Measurements from ENCODE around the gene JAK2. TPM values are rescaled to one million over a fixed set of nuclear protein-coding genes. Genes with fewer than 3 reads are reported as not detected.
"Not testable (repeated sequence)": the region's sequence is repeated elsewhere in the genome, so short reads cannot be mapped to it uniquely, and the experiment has no call there.

The JAK2 gene
- total RNA-seq, 2 experiments from 2014 or later = 53.4 to 55.4 TPM

GRCh38 chr9:5013374-5013773 lies 28.3 kb downstream of the JAK2 start:
- peaks cover 22% of the 10 kb centered on the region for H3K4me1 Mint-ChIP-seq
- H3K4me3 Mint-ChIP-seq = no peak overlapping the region
- no peaks in the 10 kb centered on the region for H3K27me3 Mint-ChIP-seq
- CTCF ChIA-PET = no interaction called here
- H3K9me3 Mint-ChIP-seq = peaks cover 17% of the 10 kb centered on the region
- H3K27ac Mint-ChIP-seq = no peak overlapping the region
- POLR2A ChIA-PET = no interaction called here
- peaks cover 77% of the 10 kb centered on the region for H3K36me3 Mint-ChIP-seq (ENCODE audit: low read depth)
- no peak for DNase-seq

GRCh38 chr9:5015934-5016333 lies 30.9 kb downstream of the JAK2 start:
- Mint-ChIP-seq H3K27ac (no peak overlapping the region), H3K4me1 (peaks cover 34% of the 10 kb centered on the region), H3K4me3 (no peak overlapping the region), H3K27me3 (no peaks in the 10 kb centered on the region), H3K9me3 (peaks cover 30% of the 10 kb centered on the region), H3K36me3 (ENCODE audit: low read depth) (peaks cover 82% of the 10 kb centered on the region)
- ChIA-PET CTCF (no interaction called here), POLR2A (no interaction called here)
- no peak for DNase-seq

GRCh38 chr9:5025416-5025815 lies 40.3 kb downstream of the JAK2 start:
- DNase-seq = no peak
- Mint-ChIP-seq H3K27ac (peak overlapping the region; percentile 4), H3K4me3 (no peak overlapping the region), H3K4me1 (peaks cover 41% of the 10 kb centered on the region), H3K27me3 (no peaks in the 10 kb centered on the region), H3K36me3 (ENCODE audit: low read depth) (peaks cover 81% of the 10 kb centered on the region), H3K9me3 (peaks cover 8% of the 10 kb centered on the region)
- ChIA-PET POLR2A (no interaction called here), CTCF (no interaction called here)

GRCh38 chr9:5031941-5032340 lies 46.9 kb downstream of the JAK2 start:
- DNase-seq, POLR2A ChIA-PET, H3K27ac Mint-ChIP-seq, H3K27me3 Mint-ChIP-seq, H3K4me3 Mint-ChIP-seq, CTCF ChIA-PET: not testable (repeated sequence)
- peaks cover 70% of the 10 kb centered on the region for H3K36me3 Mint-ChIP-seq (ENCODE audit: low read depth)
- H3K9me3 Mint-ChIP-seq = peaks cover 25% of the 10 kb centered on the region
- H3K4me1 Mint-ChIP-seq = peaks cover 23% of the 10 kb centered on the region

GRCh38 chr9:5040730-5041389 lies 55.8 kb downstream of the JAK2 start:
- peaks cover 65% of the 10 kb centered on the region for H3K36me3 Mint-ChIP-seq (ENCODE audit: low read depth)
- ChIA-PET CTCF (interaction anchor here (1.0 kb wide), 1 partner anchor 53 kb away, joined by 3 read pairs; no protein-coding TSS in a partner anchor), POLR2A (no interaction called here)
- H3K4me1 Mint-ChIP-seq = peaks cover 1% of the 10 kb centered on the region
- H3K9me3 Mint-ChIP-seq = peaks cover 17% of the 10 kb centered on the region
- H3K27ac Mint-ChIP-seq = no peak overlapping the region
- H3K4me3 Mint-ChIP-seq = no peak overlapping the region
- no peak for DNase-seq
- no peaks in the 10 kb centered on the region for H3K27me3 Mint-ChIP-seq

- peaks cover 72% of the 10 kb centered on the region for H3K36me3 Mint-ChIP-seq (ENCODE audit: low read depth)
- CTCF ChIA-PET = no interaction called here
- peaks cover 16% of the 10 kb centered on the region for H3K9me3 Mint-ChIP-seq
Observed at GRCh38 chr9:5041390-5042115, 56.5 kb downstream of the JAK2 start.

GRCh38 chr9:5042661-5043178 lies 57.6 kb downstream of the JAK2 start:
- Mint-ChIP-seq H3K27ac (no peak overlapping the region), H3K9me3 (peaks cover 16% of the 10 kb centered on the region), H3K4me3 (no peak overlapping the region), H3K27me3 (no peaks in the 10 kb centered on the region), H3K36me3 (ENCODE audit: low read depth) (peaks cover 75% of the 10 kb centered on the region), H3K4me1 (no peaks in the 10 kb centered on the region)
- DNase-seq = no peak
- ChIA-PET POLR2A (no interaction called here), CTCF (no interaction called here)

More at GRCh38 chr9:5041390-5042115, 56.5 kb downstream of the JAK2 start:
- DNase-seq = no peak
- POLR2A ChIA-PET = no interaction called here
- H3K27me3 Mint-ChIP-seq = no peaks in the 10 kb centered on the region
- H3K4me1 Mint-ChIP-seq = peaks cover 1% of the 10 kb centered on the region
- H3K27ac Mint-ChIP-seq = no peak overlapping the region
- H3K4me3 Mint-ChIP-seq = no peak overlapping the region

GRCh38 chr9:5043381-5043780 lies 58.3 kb downstream of the JAK2 start:
- DNase-seq = no peak
- CTCF ChIA-PET = no interaction called here
- no peaks in the 10 kb centered on the region for H3K27me3 Mint-ChIP-seq
- H3K27ac Mint-ChIP-seq = peak overlapping the region; percentile 46
- no peak overlapping the region for H3K4me3 Mint-ChIP-seq
- POLR2A ChIA-PET = no interaction called here
- no peaks in the 10 kb centered on the region for H3K4me1 Mint-ChIP-seq
- peaks cover 79% of the 10 kb centered on the region for H3K36me3 Mint-ChIP-seq (ENCODE audit: low read depth)
- H3K9me3 Mint-ChIP-seq = peaks cover 16% of the 10 kb centered on the region

GRCh38 chr9:5044160-5044559 lies 59.1 kb downstream of the JAK2 start:
- Mint-ChIP-seq H3K27me3 (no peaks in the 10 kb centered on the region), H3K27ac (no peak overlapping the region), H3K4me3 (no peak overlapping the region), H3K36me3 (ENCODE audit: low read depth) (peaks cover 75% of the 10 kb centered on the region), H3K4me1 (peaks cover 2% of the 10 kb centered on the region), H3K9me3 (peaks cover 11% of the 10 kb centered on the region)
- no peak for DNase-seq
- POLR2A ChIA-PET = no interaction called here
- CTCF ChIA-PET = no interaction called here

- Mint-ChIP-seq H3K27me3 (no peaks in the 10 kb centered on the region), H3K27ac (no peak overlapping the region), H3K4me3 (no peak overlapping the region), H3K9me3 (no peaks in the 10 kb centered on the region), H3K36me3 (ENCODE audit: low read depth) (peaks cover 55% of the 10 kb centered on the region), H3K4me1 (peaks cover 2% of the 10 kb centered on the region)
- ChIA-PET CTCF (no interaction called here), POLR2A (no interaction called here)
- DNase-seq = no peak
Observed at GRCh38 chr9:5052838-5053237, 67.8 kb downstream of the JAK2 start.

- Mint-ChIP-seq H3K36me3 (ENCODE audit: low read depth) (peaks cover 50% of the 10 kb centered on the region), H3K4me3 (no peak overlapping the region), H3K27ac (no peak overlapping the region), H3K9me3 (peaks cover 4% of the 10 kb centered on the region), H3K4me1 (peaks cover 14% of the 10 kb centered on the region), H3K27me3 (no peaks in the 10 kb centered on the region)
- ChIA-PET CTCF (no interaction called here), POLR2A (no interaction called here)
- no peak for DNase-seq
Observed at GRCh38 chr9:5062631-5063030, 77.6 kb downstream of the JAK2 start.

GRCh38 chr9:5072871-5073270 lies 87.8 kb downstream of the JAK2 start:
- DNase-seq = no peak
- Mint-ChIP-seq H3K36me3 (ENCODE audit: low read depth) (peaks cover 58% of the 10 kb centered on the region), H3K4me3 (no peak overlapping the region), H3K27ac (no peak overlapping the region), H3K9me3 (no peaks in the 10 kb centered on the region), H3K27me3 (no peaks in the 10 kb centered on the region), H3K4me1 (peaks cover 10% of the 10 kb centered on the region)
- ChIA-PET CTCF (no interaction called here), POLR2A (no interaction called here)

- H3K27ac Mint-ChIP-seq = no peak overlapping the region
- peaks cover 57% of the 10 kb centered on the region for H3K36me3 Mint-ChIP-seq (ENCODE audit: low read depth)
- no peaks in the 10 kb centered on the region for H3K9me3 Mint-ChIP-seq
- ChIA-PET POLR2A (no interaction called here), CTCF (no interaction called here)
- peaks cover 10% of the 10 kb centered on the region for H3K4me1 Mint-ChIP-seq
- no peak for DNase-seq
- no peaks in the 10 kb centered on the region for H3K27me3 Mint-ChIP-seq
- H3K4me3 Mint-ChIP-seq = no peak overlapping the region
Observed at GRCh38 chr9:5073701-5074100, 88.6 kb downstream of the JAK2 start.

GRCh38 chr9:5085993-5086392 lies 100.9 kb downstream of the JAK2 start:
- CTCF ChIA-PET = no interaction called here

More at GRCh38 chr9:5085993-5086392, 100.9 kb downstream of the JAK2 start:
- no peaks in the 10 kb centered on the region for H3K4me1 Mint-ChIP-seq
- H3K27me3 Mint-ChIP-seq = no peaks in the 10 kb centered on the region
- no peak for DNase-seq
- H3K27ac Mint-ChIP-seq = no peak overlapping the region
- H3K36me3 Mint-ChIP-seq (ENCODE audit: low read depth) = peaks cover 66% of the 10 kb centered on the region
- peaks cover 10% of the 10 kb centered on the region for H3K9me3 Mint-ChIP-seq
- no peak overlapping the region for H3K4me3 Mint-ChIP-seq
- POLR2A ChIA-PET = no interaction called here
